ENCODE measurements around the gene ANXA3.

ANXA3 gene

DNA sequence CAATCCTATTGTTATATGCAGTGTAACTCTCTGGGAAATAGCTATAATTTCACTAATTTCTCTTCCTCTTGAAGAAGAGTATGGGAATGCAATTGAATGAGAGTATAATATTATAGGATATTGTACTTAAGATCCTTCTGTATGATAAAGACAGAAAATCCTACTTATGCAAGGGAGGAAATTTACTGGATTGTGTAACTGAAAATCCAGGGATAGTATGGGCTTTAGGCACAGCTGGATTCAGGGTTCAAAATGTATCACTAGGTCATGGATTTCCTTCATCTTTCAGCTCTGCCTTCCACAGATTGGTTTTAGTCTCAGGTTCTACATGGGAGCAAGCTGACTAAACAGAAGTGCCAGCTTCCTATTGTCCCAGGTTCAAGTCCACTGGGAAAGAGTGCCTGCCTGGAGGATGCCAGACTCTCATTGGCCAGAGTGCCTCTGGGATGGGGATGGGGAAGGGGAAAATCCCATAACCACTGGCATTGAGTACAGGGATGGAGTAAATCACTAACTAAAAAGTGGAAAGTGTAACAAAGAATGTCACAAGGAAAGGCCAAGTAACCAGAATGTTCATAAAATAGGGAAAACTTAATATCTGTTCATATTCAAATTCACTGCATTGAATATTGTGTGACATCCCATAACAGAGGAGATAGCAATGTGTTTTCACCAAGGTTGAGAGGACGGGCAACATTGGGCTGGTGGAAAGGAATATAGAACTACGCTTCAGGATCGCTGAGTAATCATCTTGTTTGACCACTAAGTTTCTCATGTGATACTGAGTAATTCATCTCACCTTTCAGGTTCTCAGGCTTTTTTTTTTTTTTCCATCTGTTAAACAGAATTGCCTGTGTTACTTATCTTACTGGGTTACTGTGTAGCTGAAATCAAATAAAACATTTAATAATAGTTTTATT lies 75.7 kb downstream of the ANXA3 start:
- Mint-ChIP-seq H3K27ac (no peak overlapping the region), H3K27me3 (no peaks in the 10 kb centered on the region), H3K4me1 (ENCODE audit: low read depth) (peaks cover 37% of the 10 kb centered on the region)

GRCh38 chr4:78627966-78628678 lies 76.6 kb downstream of the ANXA3 start:
- Mint-ChIP-seq H3K27ac (no peak overlapping the region), H3K36me3 (ENCODE audit: low read depth) (no peaks in the 10 kb centered on the region), H3K9me3 (no peaks in the 10 kb centered on the region), H3K27me3 (no peaks in the 10 kb centered on the region), H3K4me1 (ENCODE audit: low read depth) (peaks cover 37% of the 10 kb centered on the region), H3K4me3 (no peak overlapping the region)

More for the DNA sequence above, 75.7 kb downstream of the ANXA3 start:
- H3K9me3 Mint-ChIP-seq, result no peaks in the 10 kb centered on the region
- H3K36me3 Mint-ChIP-seq (ENCODE audit: low read depth), result no peaks in the 10 kb centered on the region
- H3K4me3 Mint-ChIP-seq, result no peak overlapping the region

GRCh38 chr4:78629991-78630541 lies 78.5 kb downstream of the ANXA3 start:
- no peaks in the 10 kb centered on the region for H3K36me3 Mint-ChIP-seq (ENCODE audit: low read depth)
- no peaks in the 10 kb centered on the region for H3K27me3 Mint-ChIP-seq
- H3K27ac Mint-ChIP-seq, result peak overlapping the region; percentile 0
- no peak overlapping the region for H3K4me3 Mint-ChIP-seq
- H3K9me3 Mint-ChIP-seq, result no peaks in the 10 kb centered on the region
- H3K4me1 Mint-ChIP-seq (ENCODE audit: low read depth), result peaks cover 37% of the 10 kb centered on the region

- H3K27me3 Mint-ChIP-seq, result no peaks in the 10 kb centered on the region
- H3K27ac Mint-ChIP-seq, result peak overlapping the region; percentile 0
- no peak overlapping the region for H3K4me3 Mint-ChIP-seq
Measured at GRCh38 chr4:78630615-78631014, 79.0 kb downstream of the ANXA3 start.

GRCh38 chr4:78634011-78634664 lies 82.6 kb downstream of the ANXA3 start:
- H3K27ac Mint-ChIP-seq, result no peak overlapping the region
- H3K36me3 Mint-ChIP-seq (ENCODE audit: low read depth), result no peaks in the 10 kb centered on the region
- no peak overlapping the region for H3K4me3 Mint-ChIP-seq
- no peaks in the 10 kb centered on the region for H3K27me3 Mint-ChIP-seq
- no peaks in the 10 kb centered on the region for H3K9me3 Mint-ChIP-seq
- H3K4me1 Mint-ChIP-seq (ENCODE audit: low read depth), result peaks cover 35% of the 10 kb centered on the region

More at GRCh38 chr4:78630615-78631014, 79.0 kb downstream of the ANXA3 start:
- Mint-ChIP-seq H3K36me3 (ENCODE audit: low read depth) (no peaks in the 10 kb centered on the region), H3K9me3 (no peaks in the 10 kb centered on the region), H3K4me1 (ENCODE audit: low read depth) (peaks cover 37% of the 10 kb centered on the region)

DNA sequence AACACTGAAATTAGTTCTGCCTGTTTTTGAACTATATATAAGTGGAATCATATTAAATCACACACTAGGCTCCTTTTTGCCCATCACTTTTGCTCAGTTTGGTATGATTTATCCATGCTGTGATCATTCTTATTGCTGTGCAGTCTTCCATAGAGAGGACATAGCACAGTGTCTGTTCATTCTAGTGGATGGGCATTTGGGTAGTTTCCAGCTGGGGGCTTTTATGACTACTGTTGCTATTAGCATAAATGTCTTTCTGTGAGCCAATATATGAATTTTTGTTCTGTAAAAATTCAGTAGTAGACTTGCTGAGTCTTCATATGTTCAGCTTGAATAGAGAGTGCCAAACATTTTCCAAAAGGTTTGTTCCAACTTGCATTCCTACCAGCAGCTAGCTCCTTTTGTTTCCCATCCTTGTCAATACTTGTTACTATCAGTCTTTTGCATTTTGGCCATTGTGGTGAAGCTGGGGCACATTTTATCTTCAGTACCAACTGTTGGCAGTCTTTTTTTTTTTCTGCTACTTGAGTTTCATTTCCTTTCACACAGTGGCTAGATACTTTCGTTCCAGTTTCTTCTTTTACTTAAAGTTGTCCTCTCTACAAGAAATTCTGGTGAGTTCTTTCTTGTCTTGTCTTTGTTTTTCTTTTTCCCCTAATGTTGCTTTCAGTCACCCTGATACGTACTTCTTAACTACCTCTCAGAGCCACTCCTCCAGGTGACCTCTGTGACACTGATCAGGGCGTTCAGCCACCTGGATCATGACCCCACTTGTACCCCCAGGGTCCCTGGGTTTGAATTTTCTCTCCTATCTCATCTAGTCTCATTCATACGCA lies 87.0 kb downstream of the ANXA3 start:
- no peaks in the 10 kb centered on the region for H3K36me3 Mint-ChIP-seq (ENCODE audit: low read depth)
- H3K27me3 Mint-ChIP-seq, result no peaks in the 10 kb centered on the region
- peaks cover 47% of the 10 kb centered on the region for H3K4me1 Mint-ChIP-seq (ENCODE audit: low read depth)
- H3K27ac Mint-ChIP-seq, result peak overlapping the region; percentile 72
- H3K9me3 Mint-ChIP-seq, result no peaks in the 10 kb centered on the region
- peak overlapping the region; percentile 3 for H3K4me3 Mint-ChIP-seq

- Mint-ChIP-seq H3K4me3 (no peak overlapping the region), H3K9me3 (no peaks in the 10 kb centered on the region), H3K4me1 (ENCODE audit: low read depth) (peaks cover 64% of the 10 kb centered on the region), H3K27me3 (no peaks in the 10 kb centered on the region), H3K27ac (peak overlapping the region; percentile 32), H3K36me3 (ENCODE audit: low read depth) (no peaks in the 10 kb centered on the region)
Measured at GRCh38 chr4:78640714-78641113, 89.1 kb downstream of the ANXA3 start.

DNA sequence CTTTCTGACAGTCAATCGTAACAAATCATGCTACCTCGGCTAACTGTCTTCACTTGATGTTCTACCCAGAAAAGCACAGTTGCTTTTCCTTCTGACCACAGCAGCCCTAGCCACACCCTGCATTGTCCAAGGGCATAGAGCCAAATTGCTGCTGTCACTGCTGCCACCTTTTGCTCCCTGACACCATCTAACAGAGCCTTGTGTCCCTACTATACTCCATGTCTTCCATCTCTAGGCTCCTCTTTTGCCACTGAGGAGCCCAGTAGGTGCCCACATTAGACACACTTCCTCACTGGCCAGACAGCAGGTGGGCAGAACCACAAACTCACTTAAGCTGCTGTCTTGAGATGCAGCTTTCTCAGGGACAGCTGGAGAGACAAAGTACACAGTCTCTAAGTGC lies 91.4 kb downstream of the ANXA3 start:
- H3K27ac Mint-ChIP-seq, result no peak overlapping the region
- H3K4me1 Mint-ChIP-seq (ENCODE audit: low read depth), result peaks cover 64% of the 10 kb centered on the region
- no peaks in the 10 kb centered on the region for H3K9me3 Mint-ChIP-seq
- H3K36me3 Mint-ChIP-seq (ENCODE audit: low read depth), result no peaks in the 10 kb centered on the region
- H3K4me3 Mint-ChIP-seq, result no peak overlapping the region
- H3K27me3 Mint-ChIP-seq, result no peaks in the 10 kb centered on the region

GRCh38 chr4:78644063-78644691 lies 92.6 kb downstream of the ANXA3 start:
- H3K4me1 Mint-ChIP-seq (ENCODE audit: low read depth), result peaks cover 51% of the 10 kb centered on the region
- H3K27ac Mint-ChIP-seq, result no peak overlapping the region
- H3K9me3 Mint-ChIP-seq, result no peaks in the 10 kb centered on the region
- H3K36me3 Mint-ChIP-seq (ENCODE audit: low read depth), result no peaks in the 10 kb centered on the region
- H3K4me3 Mint-ChIP-seq, result no peak overlapping the region
- H3K27me3 Mint-ChIP-seq, result no peaks in the 10 kb centered on the region

DNA sequence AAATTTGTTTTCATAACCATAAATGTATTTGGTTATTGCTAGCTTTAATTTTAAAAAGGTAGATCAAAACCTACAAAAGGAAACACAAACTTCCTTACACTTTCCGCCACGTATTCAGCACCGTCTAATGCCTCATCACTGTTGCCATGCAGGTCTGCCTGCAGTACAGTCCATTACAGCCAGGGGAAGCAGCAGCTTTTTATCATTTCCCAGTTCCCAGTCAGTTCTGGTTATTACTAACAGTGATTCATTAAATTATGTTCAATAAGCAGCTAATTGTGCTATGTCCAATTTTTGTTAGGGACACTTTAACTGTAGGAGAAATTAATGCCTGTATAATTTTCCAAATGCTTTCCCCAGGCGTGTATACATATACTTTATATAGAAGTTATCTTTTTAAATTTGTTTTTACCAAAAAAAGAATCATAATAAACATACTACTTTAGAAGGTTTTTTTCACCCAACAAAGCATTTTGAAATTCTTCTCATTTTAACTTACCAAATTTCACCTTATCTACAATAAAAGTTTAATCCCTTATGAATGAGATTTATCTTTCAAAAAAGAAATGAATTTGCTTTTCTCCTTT lies 93.3 kb downstream of the ANXA3 start:
- H3K27me3 Mint-ChIP-seq, result no peaks in the 10 kb centered on the region
- H3K4me1 Mint-ChIP-seq (ENCODE audit: low read depth), result peaks cover 45% of the 10 kb centered on the region
- no peaks in the 10 kb centered on the region for H3K36me3 Mint-ChIP-seq (ENCODE audit: low read depth)
- no peak overlapping the region for H3K4me3 Mint-ChIP-seq
- no peaks in the 10 kb centered on the region for H3K9me3 Mint-ChIP-seq
- peak overlapping the region; percentile 30 for H3K27ac Mint-ChIP-seq

DNA sequence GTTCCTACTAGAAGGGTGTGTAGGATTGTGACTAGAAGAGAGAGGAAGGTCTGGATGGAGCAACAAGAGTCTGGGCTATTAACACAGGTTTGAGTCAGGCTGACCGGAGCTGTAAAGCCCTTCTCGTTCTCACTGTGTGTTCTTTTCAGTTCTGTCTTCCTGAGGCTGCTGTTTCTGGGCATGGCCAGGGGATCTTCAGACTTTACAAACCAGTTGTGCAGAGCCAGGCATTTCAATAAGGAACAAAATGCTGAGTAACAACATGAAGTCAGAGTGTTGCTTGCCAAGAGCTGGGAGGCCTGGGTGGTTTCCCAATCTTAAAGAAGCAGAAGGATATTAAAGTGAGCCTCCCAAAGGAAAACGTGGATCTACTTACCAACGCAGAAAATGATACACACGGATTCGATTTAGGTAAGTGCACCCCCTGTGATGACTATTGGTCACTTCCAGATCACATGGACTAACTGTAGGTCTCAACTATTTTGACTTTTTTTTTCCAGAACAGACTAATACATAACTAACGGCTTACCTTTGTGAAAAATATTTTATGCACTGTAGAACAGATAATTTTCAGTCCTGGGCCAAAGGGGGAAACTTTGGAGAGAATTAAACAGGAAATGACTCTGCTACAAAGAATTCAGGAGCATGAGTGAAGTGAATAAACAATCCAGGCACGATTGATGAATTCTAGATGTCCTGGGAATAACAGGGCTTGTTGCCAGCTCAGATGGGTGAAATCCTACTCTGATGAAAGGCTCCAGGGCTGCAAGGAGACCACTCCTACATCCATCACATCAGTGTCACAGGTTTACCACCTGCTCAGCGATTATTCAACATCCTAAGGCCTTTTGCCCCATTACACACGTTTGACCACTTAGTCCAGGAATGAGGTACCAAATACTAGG lies 94.5 kb downstream of the ANXA3 start:
- H3K27ac Mint-ChIP-seq, result no peak overlapping the region
- peaks cover 40% of the 10 kb centered on the region for H3K4me1 Mint-ChIP-seq (ENCODE audit: low read depth)
- no peaks in the 10 kb centered on the region for H3K27me3 Mint-ChIP-seq

DNA sequence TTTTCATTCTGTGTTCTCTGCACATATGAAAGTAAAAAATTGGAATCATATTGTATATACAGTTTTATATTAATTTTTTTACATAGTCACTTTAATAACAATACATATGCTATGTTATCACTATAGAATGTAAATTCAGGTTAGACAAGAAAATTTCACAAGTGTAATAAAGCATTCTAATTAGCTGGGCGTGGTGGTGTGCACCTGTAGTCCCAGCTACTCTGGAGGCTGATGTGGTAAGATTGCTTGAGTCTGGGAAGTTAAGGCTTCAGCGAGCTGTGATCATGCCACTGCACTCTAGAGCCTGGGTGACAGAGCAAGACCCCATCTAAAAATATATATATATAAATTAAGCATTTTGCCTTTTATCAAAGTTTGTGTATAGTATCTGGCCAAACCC lies 95.7 kb downstream of the ANXA3 start:
- Mint-ChIP-seq H3K27me3 (no peaks in the 10 kb centered on the region), H3K27ac (no peak overlapping the region), H3K36me3 (ENCODE audit: low read depth) (no peaks in the 10 kb centered on the region), H3K4me1 (ENCODE audit: low read depth) (peaks cover 35% of the 10 kb centered on the region), H3K4me3 (no peak overlapping the region), H3K9me3 (no peaks in the 10 kb centered on the region)

More for the DNA sequence above, 94.5 kb downstream of the ANXA3 start:
- Mint-ChIP-seq H3K9me3 (no peaks in the 10 kb centered on the region), H3K4me3 (no peak overlapping the region), H3K36me3 (ENCODE audit: low read depth) (no peaks in the 10 kb centered on the region)
